Peyer's patch (tissue), 4 donors: ENCODE results near the gene CCDC159. TPM values are rescaled to one million over a fixed set of nuclear protein-coding genes. Genes with fewer than 3 reads are reported as not detected.

Experiments used
- DNase-seq, 3 donors: peaks; one replicate each; pipeline ENCODE4 v3.0.0-alpha.2; 2017 to 2019
- H3K27ac ChIP-seq, 4 donors: fragments of 200-600 bp; sonication (generic); one replicate each; pipeline ENCODE4 v1.5.1; 2016 to 2019
- H3K27me3 ChIP-seq, 2 donors: fragments of 200-600 bp; sonication (generic); one replicate each; pipeline ENCODE4 v1.5.1; 2019
- H3K36me3 ChIP-seq, 3 donors: fragments of 200-600 bp; sonication (generic); one replicate each; pipeline ENCODE4 v1.5.1; 2016 to 2019
- H3K4me1 ChIP-seq, 4 donors: fragments of 200-600 bp; sonication (generic); one replicate each; pipeline ENCODE4 v1.5.1; 2016 to 2019
- H3K4me3 ChIP-seq, 4 donors: fragments of 200-600 bp; sonication (generic); 1 replicate in 3 of 4; 2 replicates in 1 of 4; pipeline ENCODE4 v1.5.1; 2016 to 2019; ENCODE audit warnings: mild to moderate bottlenecking in 1 of 4
- H3K9me3 ChIP-seq, 4 donors: fragments of 200-600 bp; sonication (generic); one replicate each; pipeline ENCODE4 v1.5.1; 2016 to 2019; ENCODE audit warnings: mild to moderate bottlenecking in 1 of 4
- POLR2A ChIP-seq, 2 donors: fragments of 450-650 bp; IDR thresholded peaks; one replicate each; pipeline ENCODE4 v1.5.1; 2017; ENCODE audit warnings: antibody characterized with exemption in 2 of 2, mild to moderate bottlenecking in 2 of 2, moderate library complexity in 2 of 2
- total RNA-seq, 4 donors: library from RNA; depleted of rRNA; stranded (reverse); fragments of >200 nt; gene quantifications; one replicate each; pipeline ENCODE4 v1.1.0, GENCODE V29; 2016
- TF ChIP-seq, protein P1 (sequence below), 6 experiments: fragments of 450-650 bp in 4 of 6; fragments of 200-600 bp in 2 of 6; sonication (generic) in 1 of 6; IDR thresholded peaks; one replicate each; pipeline ENCODE4 v1.5.1; 2017 to 2019; ENCODE audit warnings: antibody characterized with exemption in 6 of 6, mild to moderate bottlenecking in 3 of 6, moderate library complexity in 1 of 6

CCDC159 gene
- total RNA-seq, 4 donors from 2014 or later = 25.6 to 157 (median 65.6) TPM

- H3K36me3 ChIP-seq = no peaks in the 10 kb centered on the region
- H3K4me1 ChIP-seq = peaks cover 0 to 17% (median 14%) of the 10 kb centered on the region in 4 donors
- peaks cover 0 to 10% of the 10 kb centered on the region in 2 donors for H3K27me3 ChIP-seq
- DNase-seq = no peak
- H3K4me3 ChIP-seq = no peak overlapping the region
- TF ChIP-seq POLR2A (IDR thresholded peaks at IDR 0.05) = no peak
- TF ChIP-seq, protein P1, sequence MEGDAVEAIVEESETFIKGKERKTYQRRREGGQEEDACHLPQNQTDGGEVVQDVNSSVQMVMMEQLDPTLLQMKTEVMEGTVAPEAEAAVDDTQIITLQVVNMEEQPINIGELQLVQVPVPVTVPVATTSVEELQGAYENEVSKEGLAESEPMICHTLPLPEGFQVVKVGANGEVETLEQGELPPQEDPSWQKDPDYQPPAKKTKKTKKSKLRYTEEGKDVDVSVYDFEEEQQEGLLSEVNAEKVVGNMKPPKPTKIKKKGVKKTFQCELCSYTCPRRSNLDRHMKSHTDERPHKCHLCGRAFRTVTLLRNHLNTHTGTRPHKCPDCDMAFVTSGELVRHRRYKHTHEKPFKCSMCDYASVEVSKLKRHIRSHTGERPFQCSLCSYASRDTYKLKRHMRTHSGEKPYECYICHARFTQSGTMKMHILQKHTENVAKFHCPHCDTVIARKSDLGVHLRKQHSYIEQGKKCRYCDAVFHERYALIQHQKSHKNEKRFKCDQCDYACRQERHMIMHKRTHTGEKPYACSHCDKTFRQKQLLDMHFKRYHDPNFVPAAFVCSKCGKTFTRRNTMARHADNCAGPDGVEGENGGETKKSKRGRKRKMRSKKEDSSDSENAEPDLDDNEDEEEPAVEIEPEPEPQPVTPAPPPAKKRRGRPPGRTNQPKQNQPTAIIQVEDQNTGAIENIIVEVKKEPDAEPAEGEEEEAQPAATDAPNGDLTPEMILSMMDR (IDR thresholded peaks at IDR 0.05) = no peak
- peak overlapping the region in 1 of 4 donors; percentile 11 for H3K27ac ChIP-seq
- H3K9me3 ChIP-seq = peaks cover 0 to 3% (median 0%) of the 10 kb centered on the region in 4 donors
Measured at GRCh38 chr19:11387162-11388034, 41.1 kb downstream of the CCDC159 start.

DNA sequence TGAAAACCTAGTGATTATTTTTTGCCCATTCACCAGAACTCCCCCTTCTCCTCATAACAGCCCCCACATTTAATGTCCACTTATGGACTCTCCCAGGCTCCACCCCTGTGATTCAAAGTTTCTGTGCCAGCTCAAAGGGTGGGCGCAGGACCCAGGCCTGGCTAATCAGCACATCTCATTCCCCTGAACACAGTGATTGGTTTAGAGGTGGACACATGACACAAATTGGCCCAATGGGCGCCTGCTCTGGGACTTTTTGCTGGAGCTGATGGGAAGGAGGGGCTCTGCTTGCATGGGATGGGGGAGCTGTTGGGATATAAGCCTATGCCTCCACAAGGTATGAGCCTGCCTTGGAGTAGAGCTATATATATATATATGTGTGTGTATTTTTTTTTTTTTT, 44.0 kb downstream of the CCDC159 start:
- no peak overlapping the region for H3K27ac ChIP-seq
- TF ChIP-seq POLR2A (IDR thresholded peaks at IDR 0.05) = no peak
- TF ChIP-seq, protein P1 (IDR thresholded peaks at IDR 0.05) = no peak
- H3K9me3 ChIP-seq = peaks cover 0 to 3% (median 0%) of the 10 kb centered on the region in 4 donors
- no peaks in the 10 kb centered on the region for H3K36me3 ChIP-seq
- no peaks in the 10 kb centered on the region for H3K4me1 ChIP-seq
- no peak for DNase-seq
- H3K4me3 ChIP-seq = no peak overlapping the region
- H3K27me3 ChIP-seq = no peaks in the 10 kb centered on the region

DNA sequence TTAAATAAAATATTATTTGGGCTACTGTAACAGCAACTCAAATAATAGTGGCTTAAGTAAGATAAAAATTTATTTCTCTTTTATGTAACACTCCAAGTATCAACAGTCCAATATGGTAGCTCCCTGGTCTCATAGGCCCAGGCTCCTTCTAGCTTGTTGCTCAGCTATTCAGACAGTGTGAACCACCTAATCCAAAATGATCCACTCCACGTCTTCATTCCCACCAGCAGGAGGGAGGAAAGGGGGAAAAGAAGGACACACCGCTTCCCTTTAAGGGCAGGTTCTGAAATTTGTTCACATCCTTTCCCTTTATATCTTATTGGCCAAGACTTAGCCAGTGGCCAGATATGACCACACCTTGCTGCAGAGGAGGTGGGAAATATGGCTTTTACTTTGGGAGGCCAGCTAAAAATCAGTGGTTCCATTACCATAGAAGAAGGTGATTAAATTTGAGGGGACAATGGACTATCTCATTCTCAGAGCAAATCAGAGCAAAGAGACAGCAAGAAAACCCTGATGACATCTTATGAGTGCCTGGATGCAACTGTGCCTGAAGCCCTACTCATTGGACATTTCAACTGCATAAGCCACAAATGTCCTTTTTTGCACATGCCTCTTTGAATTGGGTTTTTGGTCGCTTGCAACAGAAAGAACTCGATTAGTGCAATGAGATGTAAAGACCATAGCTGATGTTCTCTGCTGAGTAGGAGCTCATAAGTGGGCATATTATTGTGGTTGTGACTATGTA, 44.8 kb downstream of the CCDC159 start:
- H3K4me1 ChIP-seq = no peaks in the 10 kb centered on the region
- H3K4me3 ChIP-seq = no peak overlapping the region
- H3K9me3 ChIP-seq = peaks cover 0 to 3% (median 0%) of the 10 kb centered on the region in 4 donors
- TF ChIP-seq, protein P1 (IDR thresholded peaks at IDR 0.05) = no peak
- no peak for TF ChIP-seq POLR2A (IDR thresholded peaks at IDR 0.05)
- no peaks in the 10 kb centered on the region for H3K27me3 ChIP-seq
- DNase-seq = no peak
- H3K27ac ChIP-seq = no peak overlapping the region
- H3K36me3 ChIP-seq = no peaks in the 10 kb centered on the region

DNA sequence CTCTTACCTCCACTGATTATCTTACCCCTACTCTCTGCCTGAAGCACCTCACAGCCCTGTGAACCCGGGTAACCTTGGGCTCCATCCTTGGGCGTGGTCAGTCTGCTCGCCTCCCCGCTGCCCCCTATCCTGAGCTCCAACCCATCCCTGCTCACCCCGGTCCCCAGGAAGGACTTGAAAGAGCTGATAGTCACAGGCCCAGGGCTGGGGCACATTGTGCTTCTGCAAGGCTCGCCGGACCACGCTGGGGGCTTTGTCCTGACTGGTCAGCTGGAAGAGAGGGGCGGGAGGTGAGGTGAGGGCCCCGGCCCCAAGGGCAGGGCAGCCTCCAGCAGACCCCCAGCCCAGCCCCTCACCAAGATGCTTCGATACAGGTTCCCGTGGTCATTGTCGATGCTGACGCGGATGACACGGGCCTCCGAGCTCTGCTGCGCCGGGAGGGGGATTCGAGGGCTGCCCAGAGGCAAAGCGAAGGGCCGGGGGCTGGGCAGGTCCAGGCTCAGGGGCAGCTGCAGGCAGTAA, 50.8 kb downstream of the CCDC159 start:
- no peaks in the 10 kb centered on the region for H3K9me3 ChIP-seq
- H3K4me1 ChIP-seq = no peaks in the 10 kb centered on the region
- H3K36me3 ChIP-seq = no peaks in the 10 kb centered on the region
- DNase-seq = no peak
- H3K4me3 ChIP-seq = no peak overlapping the region
- H3K27me3 ChIP-seq = no peaks in the 10 kb centered on the region
- TF ChIP-seq, protein P1 (IDR thresholded peaks at IDR 0.05) = no peak
- TF ChIP-seq POLR2A (IDR thresholded peaks at IDR 0.05) = no peak
- no peak overlapping the region for H3K27ac ChIP-seq

GRCh38 chr19:11399667-11400066, 53.3 kb downstream of the CCDC159 start:
- Histone ChIP-seq H3K27ac (no peak overlapping the region), H3K9me3 (no peaks in the 10 kb centered on the region), H3K4me3 (no peak overlapping the region), H3K27me3 (no peaks in the 10 kb centered on the region), H3K36me3 (no peaks in the 10 kb centered on the region), H3K4me1 (no peaks in the 10 kb centered on the region)
- DNase-seq = no peak
- TF ChIP-seq, protein P1 (IDR thresholded peaks at IDR 0.05) = no peak
- TF ChIP-seq POLR2A (IDR thresholded peaks at IDR 0.05) = no peak
